ENCODE data around the gene LARGE1. TPM values are rescaled to one million over a fixed set of nuclear protein-coding genes. Genes with fewer than 3 reads are reported as not detected.
A peak's percentile ranks its signal among the peaks of the same experiment; 100 is the strongest.

Gene LARGE1
- total and polyA plus RNA-seq, 2 experiments from 2014 or later: 1.5 to 12.8 TPM

DNA sequence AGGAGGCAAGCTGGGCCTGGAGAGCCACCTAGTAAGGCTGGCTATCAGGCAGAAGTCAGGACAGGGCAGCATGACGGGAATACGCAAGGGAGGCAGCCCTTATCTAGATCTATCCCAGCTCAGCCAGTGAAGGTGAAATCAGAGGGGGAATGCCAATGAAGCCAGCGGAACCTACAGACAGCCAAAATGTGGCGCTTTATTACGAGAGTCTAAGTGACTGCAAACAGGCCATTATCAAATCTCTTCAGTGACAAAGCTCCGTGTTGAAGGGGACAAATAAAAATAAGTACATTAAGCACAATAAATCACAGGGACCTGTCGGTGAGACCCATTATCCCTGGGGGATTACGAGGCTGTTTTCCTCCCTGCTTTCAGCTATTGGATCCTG is 22.8 kb downstream of the LARGE1 start:
- Histone ChIP-seq H4K20me1 (ENCODE audit: insufficient read depth) (no peaks in the 10 kb centered on the region), H3K27me3 (replicated peaks; ENCODE audit: insufficient read depth) (no peaks in the 10 kb centered on the region), H3K9ac (no peak overlapping the region), H3K79me2 (ENCODE audit: insufficient read depth) (peaks cover 60% of the 10 kb centered on the region), H3F3A (ENCODE audit: insufficient read depth) (peaks cover 7% of the 10 kb centered on the region; the same call in 1 of the 2 replicates), H3K36me3 (ENCODE audit: low read depth) (no peaks in the 10 kb centered on the region), H3K4me3 (no peak overlapping the region), H2AFZ (no peak overlapping the region), H3K4me2 (ENCODE audit: unreplicated experiment) (no peak overlapping the region), H3K9me3 (ENCODE audit: low read depth) (no peaks in the 10 kb centered on the region), H3K27ac (no peak overlapping the region), H3K4me1 (ENCODE audit: insufficient read depth) (0 out of 2 replicates have a peak, but pooled peaks cover 7% of the 10 kb centered on the region), H3K9me2 (ENCODE audit: insufficient read depth) (no peaks in the 10 kb centered on the region)
- no peak for DNase-seq
- TF ChIP-seq EZH2 (IDR thresholded peaks at IDR 0.05; ENCODE audit: insufficient read depth, poor library complexity, severe bottlenecking) (no peak), EZH2phosphoT487 (IDR thresholded peaks at IDR 0.05; ENCODE audit: insufficient read depth, low read depth) (no peak)
- in situ Hi-C loops (cut with MboI): no loop called here
- 87 to 90% methylated on average over 8 of the region's 8 CpGs for WGBS, 2 experiments (ENCODE audit: low coverage in 1 of 2, low lambda C conversion rate in 2 of 2, missing lambda C conversion rate in 2 of 2)

DNA sequence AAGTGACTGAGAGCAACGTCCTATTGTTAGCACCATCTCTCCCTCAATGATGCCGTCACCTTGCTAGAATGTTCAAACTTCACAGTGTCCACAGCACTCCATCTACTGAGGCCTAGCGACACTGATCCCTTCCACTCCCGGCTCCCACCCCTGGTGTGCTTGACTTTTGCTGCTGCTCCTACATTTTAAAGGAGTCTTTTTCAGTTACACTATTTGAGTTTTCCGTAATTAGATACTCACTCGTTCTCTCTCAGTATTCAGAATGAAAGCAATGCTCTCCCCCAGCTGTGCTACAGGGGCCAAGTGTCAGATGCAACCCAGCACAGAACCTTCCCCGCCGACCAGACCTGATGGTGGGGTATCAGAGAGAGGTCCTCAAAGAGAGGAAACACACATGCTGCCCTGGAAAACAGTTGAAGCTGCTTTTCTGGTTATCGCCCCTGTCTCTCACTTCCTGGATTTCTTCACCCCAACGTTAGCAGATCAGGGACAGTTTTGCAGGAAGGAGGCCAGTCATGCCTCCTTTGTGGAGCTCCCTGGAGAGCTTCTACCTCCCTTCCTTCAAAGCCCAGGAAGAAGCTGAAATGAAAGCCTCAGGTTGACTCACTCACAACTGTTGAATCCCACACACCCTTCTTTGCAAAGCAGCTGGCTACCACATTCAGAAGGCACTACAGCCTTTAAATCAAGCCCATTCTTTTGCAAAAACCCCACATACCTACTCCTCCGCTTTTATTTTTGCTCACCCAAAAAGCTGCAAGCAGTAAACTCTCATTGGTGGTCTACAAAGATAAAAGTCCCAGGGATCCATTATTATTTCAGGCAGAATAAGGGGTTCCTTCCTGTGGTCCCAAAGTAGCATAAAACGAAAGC is 23.5 kb downstream of the LARGE1 start:
- H3K27me3 ChIP-seq (replicated peaks; ENCODE audit: insufficient read depth): no peaks in the 10 kb centered on the region
- in situ Hi-C loops (cut with MboI): no loop called here
- TF ChIP-seq EZH2phosphoT487 (IDR thresholded peaks at IDR 0.05; ENCODE audit: insufficient read depth, low read depth) (no peak), EZH2 (IDR thresholded peaks at IDR 0.05; ENCODE audit: insufficient read depth, poor library complexity, severe bottlenecking) (no peak)
- H3K9me3 ChIP-seq (ENCODE audit: low read depth): no peaks in the 10 kb centered on the region
- no peak overlapping the region for H2AFZ ChIP-seq
- WGBS, 2 experiments (ENCODE audit: low coverage in 1 of 2, low lambda C conversion rate in 2 of 2, missing lambda C conversion rate in 2 of 2): 86 to 88% methylated on average over 12 of the region's 12 CpGs
- H3K36me3 ChIP-seq (ENCODE audit: low read depth): no peaks in the 10 kb centered on the region
- no peaks in the 10 kb centered on the region for H4K20me1 ChIP-seq (ENCODE audit: insufficient read depth)
- H3K4me1 ChIP-seq (ENCODE audit: insufficient read depth): 0 out of 2 replicates have a peak, but pooled peaks cover 7% of the 10 kb centered on the region
- no peak overlapping the region for H3K4me2 ChIP-seq (ENCODE audit: unreplicated experiment)
- no peak overlapping the region for H3K9ac ChIP-seq
- no peak overlapping the region for H3K4me3 ChIP-seq
- no peaks in the 10 kb centered on the region for H3K9me2 ChIP-seq (ENCODE audit: insufficient read depth)
- H3K79me2 ChIP-seq (ENCODE audit: insufficient read depth): peaks cover 59% of the 10 kb centered on the region
- H3F3A ChIP-seq (ENCODE audit: insufficient read depth): peaks cover 7% of the 10 kb centered on the region; the same call in 1 of the 2 replicates
- DNase-seq: peak; percentile 64
- H3K27ac ChIP-seq: no peak overlapping the region

DNA sequence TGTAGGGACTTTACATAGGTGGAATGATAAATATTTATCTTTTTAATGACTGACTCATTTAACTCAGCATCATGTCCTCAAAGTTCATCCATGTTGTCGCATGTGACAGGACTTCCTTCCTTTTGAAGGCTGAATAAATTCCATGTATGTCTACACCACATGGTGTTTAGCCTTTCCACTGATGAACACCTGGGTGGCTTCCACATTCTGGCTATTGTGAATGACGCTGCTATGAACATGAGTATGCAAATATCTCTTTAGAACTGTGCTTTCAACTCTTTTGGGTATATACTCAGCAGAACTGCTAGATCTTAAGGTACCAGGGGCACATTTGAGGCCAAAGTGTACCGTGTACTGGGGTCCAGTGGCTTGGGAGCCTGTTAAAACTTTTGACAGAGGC is 24.1 kb downstream of the LARGE1 start:
- Histone ChIP-seq H4K20me1 (ENCODE audit: insufficient read depth) (no peaks in the 10 kb centered on the region), H3K9me2 (ENCODE audit: insufficient read depth) (no peaks in the 10 kb centered on the region), H2AFZ (no peak overlapping the region), H3K4me2 (ENCODE audit: unreplicated experiment) (no peak overlapping the region), H3K79me2 (ENCODE audit: insufficient read depth) (peaks cover 58% of the 10 kb centered on the region; the same call in 1 of the 2 replicates), H3K36me3 (ENCODE audit: low read depth) (no peaks in the 10 kb centered on the region), H3F3A (ENCODE audit: insufficient read depth) (peaks cover 7% of the 10 kb centered on the region; the same call in 1 of the 2 replicates), H3K27me3 (replicated peaks; ENCODE audit: insufficient read depth) (no peaks in the 10 kb centered on the region), H3K4me1 (ENCODE audit: insufficient read depth) (0 out of 2 replicates have a peak, but pooled peaks cover 7% of the 10 kb centered on the region), H3K27ac (no peak overlapping the region), H3K9ac (no peak overlapping the region), H3K4me3 (no peak overlapping the region), H3K9me3 (ENCODE audit: low read depth) (no peaks in the 10 kb centered on the region)
- in situ Hi-C loops (cut with MboI): no loop called here
- 95 to 98% methylated on average over 3 of the region's 3 CpGs for WGBS, 2 experiments (ENCODE audit: low coverage in 1 of 2, low lambda C conversion rate in 2 of 2, missing lambda C conversion rate in 2 of 2)
- no peak for TF ChIP-seq EZH2 (IDR thresholded peaks at IDR 0.05; ENCODE audit: insufficient read depth, poor library complexity, severe bottlenecking)
- no peak for TF ChIP-seq EZH2phosphoT487 (IDR thresholded peaks at IDR 0.05; ENCODE audit: insufficient read depth, low read depth)
- DNase-seq: no peak

DNA sequence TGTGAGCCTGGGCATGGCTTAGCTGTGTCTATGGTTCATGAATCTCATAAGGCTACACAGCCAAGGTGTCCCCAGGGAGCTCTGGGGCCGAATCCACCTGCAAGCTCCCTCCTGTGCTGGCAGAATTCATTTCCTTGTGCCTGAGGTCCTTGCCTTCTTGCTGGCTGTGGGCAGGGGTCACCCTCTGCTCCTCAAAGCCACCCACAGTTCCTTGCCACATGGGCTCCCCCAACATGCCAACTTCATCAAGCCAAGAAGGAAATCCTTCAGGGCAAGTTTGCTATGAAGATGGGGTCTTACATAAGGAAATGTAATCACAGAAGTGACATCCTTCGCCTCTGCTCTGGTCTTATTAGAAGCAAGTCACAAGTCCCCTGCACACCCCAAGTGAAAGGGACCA is 24.8 kb downstream of the LARGE1 start:
- Histone ChIP-seq H3K9me2 (ENCODE audit: insufficient read depth) (no peaks in the 10 kb centered on the region), H3F3A (ENCODE audit: insufficient read depth) (peaks cover 7% of the 10 kb centered on the region; the same call in 1 of the 2 replicates), H3K27ac (no peak overlapping the region), H3K9ac (no peak overlapping the region), H3K4me2 (ENCODE audit: unreplicated experiment) (no peak overlapping the region), H2AFZ (no peak overlapping the region), H3K9me3 (ENCODE audit: low read depth) (no peaks in the 10 kb centered on the region), H3K27me3 (replicated peaks; ENCODE audit: insufficient read depth) (no peaks in the 10 kb centered on the region), H3K4me3 (no peak overlapping the region), H3K79me2 (ENCODE audit: insufficient read depth) (peaks cover 53% of the 10 kb centered on the region; the same call in 1 of the 2 replicates), H3K4me1 (ENCODE audit: insufficient read depth) (0 out of 2 replicates have a peak, but pooled peaks cover 7% of the 10 kb centered on the region), H4K20me1 (ENCODE audit: insufficient read depth) (no peaks in the 10 kb centered on the region), H3K36me3 (ENCODE audit: low read depth) (no peaks in the 10 kb centered on the region)
- in situ Hi-C loops (cut with MboI): no loop called here
- 86 to 93% methylated on average over 2 of the region's 2 CpGs for WGBS, 2 experiments (ENCODE audit: low coverage in 1 of 2, low lambda C conversion rate in 2 of 2, missing lambda C conversion rate in 2 of 2)
- TF ChIP-seq EZH2 (IDR thresholded peaks at IDR 0.05; ENCODE audit: insufficient read depth, poor library complexity, severe bottlenecking) (no peak), EZH2phosphoT487 (IDR thresholded peaks at IDR 0.05; ENCODE audit: insufficient read depth, low read depth) (no peak)
- DNase-seq: no peak

All from GM23248 (cell line).